Panc1 (cell line): ENCODE results near the gene TINAGL1. TPM values are rescaled to one million over a fixed set of nuclear protein-coding genes. Genes with fewer than 3 reads are reported as not detected.

Source experiments
- ATAC-seq: fragments of 200-7000 bp; cut with Tn5 transposase; 2 replicates; pipeline ENCODE4 v1.9.1; 2020; ENCODE audit warnings: mild to moderate bottlenecking, moderate library complexity
- BruUV-seq: library from RNA; stranded (reverse); fragments of 400-500 nt; replicated peaks from 2 replicates; lab custom pipeline; 2021; lab: Mats Ljungman, UMichigan
- CTCF ChIA-PET: fragments of 300-600 bp; sonication (Branson Sonifier 250); formaldehyde crosslinking; loops from one replicate; lab custom pipeline; 2022; ENCODE audit warnings: antibody characterized with exemption; lab: Charles Lee
- POLR2A ChIA-PET: fragments of 300-600 bp; sonication (Branson Sonifier 250); formaldehyde crosslinking; loops from one replicate; lab custom pipeline; 2022; ENCODE audit warnings: antibody characterized with exemption; lab: Charles Lee
- DNase-seq: peaks from one replicate; pipeline ENCODE4 v3.0.0-alpha.2; 2010; ENCODE audit warnings: low read depth, low spot score
- H3K27ac ChIP-seq: 2 replicates; pipeline ENCODE4 v1.5.1; 2011; ENCODE audit warnings: mild to moderate bottlenecking, low read length, inconsistent platforms
- H3K27me3 ChIP-seq: fragments of 200-500 bp; sonication (Bioruptor generic); 2 replicates; pipeline ENCODE4 v1.6.0; 2014; ENCODE audit warnings: low read length, inconsistent platforms; ENCODE audit not compliant: control insufficient read depth, insufficient read depth
- H3K36me3 ChIP-seq: fragments of 200-500 bp; sonication (Bioruptor generic); 2 replicates; pipeline ENCODE4 v1.5.1; 2014; ENCODE audit warnings: inconsistent platforms, mild to moderate bottlenecking, low read length, moderate library complexity; ENCODE audit not compliant: control insufficient read depth, insufficient read depth
- H3K4me1 ChIP-seq: 2 replicates; pipeline ENCODE4 v1.5.1; 2011; ENCODE audit warnings: inconsistent platforms, mild to moderate bottlenecking, low read length, moderate library complexity; ENCODE audit not compliant: control insufficient read depth, insufficient read depth
- H3K4me3 ChIP-seq, 2 experiments: 2 replicates each; pipeline ENCODE4 v1.5.1; 2011 to 2012; ENCODE audit warnings: low read depth in 2 of 2, low read length in 2 of 2, mild to moderate bottlenecking in 2 of 2, inconsistent platforms in 1 of 2, moderate library complexity in 1 of 2
- H3K9me3 ChIP-seq: fragments of 200-500 bp; sonication (Bioruptor generic); 2 replicates; pipeline ENCODE4 v1.5.1; 2014; ENCODE audit warnings: low read depth, mild to moderate bottlenecking, inconsistent platforms, low read length, moderate library complexity; ENCODE audit not compliant: control insufficient read depth, insufficient read depth
- CTCF ChIP-seq: fragments of 450-650 bp; IDR thresholded peaks from 2 replicates; pipeline ENCODE4 v1.5.1; 2017; ENCODE audit warnings: mild to moderate bottlenecking
- POLR2AphosphoS5 ChIP-seq: IDR thresholded peaks from 2 replicates; pipeline ENCODE4 v1.6.1; 2012; ENCODE audit warnings: mild to moderate bottlenecking, low read depth, low read length, moderate library complexity
- REST ChIP-seq, 2 experiments: IDR thresholded peaks; 2 replicates each; pipeline ENCODE4 v1.6.1; 2011 to 2012; ENCODE audit warnings: low read depth in 2 of 2, control low read depth in 1 of 2, low read length in 1 of 2, mild to moderate bottlenecking in 1 of 2, moderate library complexity in 1 of 2; ENCODE audit not compliant: insufficient read depth in 1 of 2
- SIN3A ChIP-seq: IDR thresholded peaks from 2 replicates; pipeline ENCODE4 v1.6.1; 2012; ENCODE audit warnings: low read depth, mild to moderate bottlenecking, low read length, moderate library complexity, borderline replicate concordance; ENCODE audit not compliant: insufficient read depth
- TCF7L2 ChIP-seq: IDR thresholded peaks from 2 replicates; pipeline ENCODE4 v1.6.1; 2011; ENCODE audit warnings: mild to moderate bottlenecking, low read depth, low read length, inconsistent platforms
- in situ Hi-C: cut with HindIII; loops from 2 replicates; pipeline ENCODE4 v1.10.0; 2016; ENCODE audit warnings: low sequenced_read_pairs, low pct_unique_long_range_greater_than_20kb
- intact Hi-C: fragments of 100-400 bp; cut with micrococcal nuclease; formaldehyde crosslinking; loops from one replicate; pipeline ENCODE4 v1.10.0; 2022; ENCODE audit not compliant: unreplicated experiment
- total RNA-seq: library from RNA; stranded (reverse); gene quantifications from one replicate; pipeline ENCODE4 v1.2.1, GENCODE V29; 2021; ENCODE audit not compliant: unreplicated experiment

Gene TINAGL1
- total RNA-seq, 1 experiment from 2014 or later: 6.1 TPM

- no TSS peak for BruUV-seq
- in situ Hi-C loops: no loop called here
- CTCF ChIA-PET: interaction anchor here (0.6 to 1.0 kb wide), 3 partner anchors 15 to 310 kb away, joined by 3 to 10 read pairs (median 6); no protein-coding TSS in a partner anchor
- TF ChIP-seq REST (IDR thresholded peaks at IDR 0.05; ENCODE audit: insufficient read depth in 1 of 2, low read depth in 2 of 2, low read length in 1 of 2) (no peak), TCF7L2 (no peak), POLR2AphosphoS5 (no peak)
- no peaks in the 10 kb centered on the region for H3K27me3 ChIP-seq
- no peaks in the 10 kb centered on the region for H3K36me3 ChIP-seq
- no peaks in the 10 kb centered on the region for H3K9me3 ChIP-seq
- POLR2A ChIA-PET: no interaction called here
- no peak for ATAC-seq
- intact Hi-C loops: loop anchor here (2.0 kb wide), 1 partner anchor 28 kb away; no protein-coding TSS in a partner anchor
- no peak overlapping the region for H3K4me3 ChIP-seq
- H3K4me1 ChIP-seq: peaks cover 25% of the 10 kb centered on the region
- H3K27ac ChIP-seq: no peak overlapping the region
- DNase-seq: no peak
Measured at GRCh38 chr1:31593136-31593665, 16.9 kb downstream of the TINAGL1 start.

GRCh38 chr1:31593770-31594632, 17.7 kb downstream of the TINAGL1 start:
- Histone ChIP-seq H3K4me3 (no peak overlapping the region), H3K9me3 (no peaks in the 10 kb centered on the region), H3K27me3 (no peaks in the 10 kb centered on the region), H3K27ac (no peak overlapping the region), H3K4me1 (peaks cover 21% of the 10 kb centered on the region), H3K36me3 (no peaks in the 10 kb centered on the region)
- intact Hi-C loops (loop anchor here (2.0 kb wide), 1 partner anchor 29 kb away; no protein-coding TSS in a partner anchor), in situ Hi-C loops (no loop called here)
- POLR2A ChIA-PET: no interaction called here
- DNase-seq: peak; percentile 47
- TF ChIP-seq REST (IDR thresholded peaks at IDR 0.05; ENCODE audit: insufficient read depth in 1 of 2, low read depth in 2 of 2, low read length in 1 of 2) (no peak), TCF7L2 (no peak), CTCF (peak; percentile 94), POLR2AphosphoS5 (no peak), SIN3A (no peak)
- BruUV-seq: no TSS peak
- ATAC-seq: peak; percentile 94
- CTCF ChIA-PET: interaction anchor here (0.7 to 1.0 kb wide), 3 partner anchors 16 to 410 kb away, joined by 3 to 10 read pairs (median 6); no protein-coding TSS in a partner anchor
